HEK293 (cell line): ENCODE data around the gene EHMT1.

ENCODE experiments used
- YY1 ChIP-seq: fragments of 450-650 bp; formaldehyde crosslinking; IDR thresholded peaks from 2 replicates; pipeline ENCODE4 v1.5.1; 2018; ENCODE audit warnings: missing biosample characterization, missing genetic modification characterization
- ZBTB7A ChIP-seq: fragments of 450-650 bp; formaldehyde crosslinking; IDR thresholded peaks from 2 replicates; pipeline ENCODE4 v1.5.1; 2016; ENCODE audit warnings: low read depth, missing biosample characterization, missing genetic modification characterization
- ZFHX2 ChIP-seq: fragments of 450-650 bp; formaldehyde crosslinking; conservative IDR thresholded peaks from 2 replicates; pipeline ENCODE4 v1.5.1; 2016; ENCODE audit warnings: missing biosample characterization, missing genetic modification characterization
- ZNF19 ChIP-seq: fragments of 450-650 bp; formaldehyde crosslinking; IDR thresholded peaks from 2 replicates; pipeline ENCODE4; 2016; ENCODE audit warnings: missing biosample characterization, missing genetic modification characterization, low read depth
- ZNF23 ChIP-seq: fragments of 450-650 bp; formaldehyde crosslinking; IDR thresholded peaks from 2 replicates; pipeline ENCODE4 v1.5.1; 2016; ENCODE audit warnings: missing biosample characterization, missing genetic modification characterization, borderline replicate concordance
- TF ChIP-seq, protein P1 (sequence below): fragments of 450-650 bp; formaldehyde crosslinking; IDR thresholded peaks from 2 replicates; pipeline ENCODE4 v1.5.1; 2016; ENCODE audit warnings: missing biosample characterization, missing genetic modification characterization

DNA sequence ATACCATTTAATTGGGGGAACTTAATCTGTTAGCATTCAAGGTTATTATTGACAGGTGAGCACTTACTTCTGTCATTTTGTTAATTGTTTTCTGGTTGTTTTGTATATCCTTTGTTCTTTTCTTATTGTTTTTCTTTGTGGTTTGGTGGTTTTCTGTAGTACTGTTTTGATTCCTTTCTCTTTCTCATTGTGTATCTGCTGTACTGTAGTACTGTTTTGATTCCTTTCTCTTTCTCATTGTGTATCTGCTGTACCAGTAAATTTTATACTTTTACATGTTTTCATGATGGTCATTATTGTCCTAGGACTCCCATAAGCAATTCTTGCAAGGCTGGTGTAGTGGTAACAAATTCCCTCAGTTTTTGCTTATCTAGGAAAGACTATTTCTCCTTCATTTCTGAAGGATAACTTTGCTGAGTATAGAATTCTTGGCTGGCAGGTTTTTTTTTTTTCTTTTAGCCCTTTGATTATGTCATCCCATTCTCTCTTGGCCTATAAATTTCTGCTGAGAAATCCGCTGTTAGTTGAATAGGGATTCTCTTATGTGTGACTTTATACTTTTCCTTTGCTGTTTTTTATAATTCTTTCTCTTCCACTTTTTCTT is 234.7 kb downstream of the EHMT1 start:
- TF ChIP-seq YY1 (tag by site-specific recombination) (no peak), ZFHX2 (no peak), ZBTB7A (tag by site-specific recombination) (no peak), ZNF19 (tag by site-specific recombination) (no peak), ZNF23 (tag by site-specific recombination) (no peak)
- TF ChIP-seq, protein P1, sequence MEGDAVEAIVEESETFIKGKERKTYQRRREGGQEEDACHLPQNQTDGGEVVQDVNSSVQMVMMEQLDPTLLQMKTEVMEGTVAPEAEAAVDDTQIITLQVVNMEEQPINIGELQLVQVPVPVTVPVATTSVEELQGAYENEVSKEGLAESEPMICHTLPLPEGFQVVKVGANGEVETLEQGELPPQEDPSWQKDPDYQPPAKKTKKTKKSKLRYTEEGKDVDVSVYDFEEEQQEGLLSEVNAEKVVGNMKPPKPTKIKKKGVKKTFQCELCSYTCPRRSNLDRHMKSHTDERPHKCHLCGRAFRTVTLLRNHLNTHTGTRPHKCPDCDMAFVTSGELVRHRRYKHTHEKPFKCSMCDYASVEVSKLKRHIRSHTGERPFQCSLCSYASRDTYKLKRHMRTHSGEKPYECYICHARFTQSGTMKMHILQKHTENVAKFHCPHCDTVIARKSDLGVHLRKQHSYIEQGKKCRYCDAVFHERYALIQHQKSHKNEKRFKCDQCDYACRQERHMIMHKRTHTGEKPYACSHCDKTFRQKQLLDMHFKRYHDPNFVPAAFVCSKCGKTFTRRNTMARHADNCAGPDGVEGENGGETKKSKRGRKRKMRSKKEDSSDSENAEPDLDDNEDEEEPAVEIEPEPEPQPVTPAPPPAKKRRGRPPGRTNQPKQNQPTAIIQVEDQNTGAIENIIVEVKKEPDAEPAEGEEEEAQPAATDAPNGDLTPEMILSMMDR (tag by site-specific recombination): no peak
